ENCODE measurements around the gene STK16.

GRCh38 chr2:219254590-219255201, 9.4 kb downstream of the STK16 start:
- TF ChIP-seq POLR2AphosphoS5 (IDR thresholded peaks at IDR 0.05) (no peak), MXI1 (conservative IDR thresholded peaks at IDR 0.05; ENCODE audit: poor library complexity, severe bottlenecking) (no peak), REST (IDR thresholded peaks at IDR 0.05; ENCODE audit: borderline replicate concordance) (no peak)

Measured in neural cell (in vitro differentiated cells).